H1 (cell line): Measurements from ENCODE around the gene IRF2BP2. TPM values are rescaled to one million over a fixed set of nuclear protein-coding genes. Genes with fewer than 3 reads are reported as not detected.

Experiments
- CTCF ChIA-PET: fragments of 300-600 bp; sonication (Branson Sonifier 250); formaldehyde crosslinking; loops from one replicate; lab custom pipeline; 2021; ENCODE audit not compliant: partially characterized antibody; lab: Charles Lee
- POLR2A ChIA-PET: fragments of 300-600 bp; sonication (Branson Sonifier 250); formaldehyde crosslinking; loops from one replicate; lab custom pipeline; 2021; ENCODE audit warnings: inconsistent platforms; ENCODE audit not compliant: partially characterized antibody; lab: Charles Lee
- DNase-seq, 2 experiments: peaks; one replicate each; pipeline versions ENCODE4 v3.0.0 to v3.0.0-alpha.2; 2010 to 2022; ENCODE audit warnings: low spot score in 2 of 2, low read depth in 1 of 2, mixed read lengths in 1 of 2
- FAIRE-seq: peaks from 2 replicates; lab custom pipeline; 2011; peaks lifted over from hg19 to GRCh38; lab: Jason Lieb, UNC
- H2AFZ ChIP-seq: 2 replicates; pipeline ENCODE4 v1.8.1; 2012; ENCODE audit warnings: low read length, inconsistent platforms
- H2AK5ac ChIP-seq: 2 replicates; pipeline ENCODE4 v1.6.1; 2013; ENCODE audit warnings: low read depth, low read length
- H2BK120ac ChIP-seq: replicated peaks from 2 replicates; pipeline ENCODE3; 2013; ENCODE audit warnings: low read depth, low read length, inconsistent platforms
- H2BK12ac ChIP-seq: 2 replicates; pipeline ENCODE4 v1.6.1; 2013; ENCODE audit warnings: low read depth, low read length
- H2BK15ac ChIP-seq: 2 replicates; pipeline ENCODE4 v1.6.1; 2013; ENCODE audit warnings: low read length
- H2BK20ac ChIP-seq: 2 replicates; pipeline ENCODE4 v1.6.1; 2013; ENCODE audit warnings: low read length
- H2BK5ac ChIP-seq: 2 replicates; pipeline ENCODE4 v1.6.1; 2013; ENCODE audit warnings: low read depth, low read length
- H3K14ac ChIP-seq: 2 replicates; pipeline ENCODE4 v1.6.1; 2013; ENCODE audit warnings: inconsistent platforms; ENCODE audit not compliant: insufficient read length
- H3K18ac ChIP-seq: 2 replicates; pipeline ENCODE4 v1.6.1; 2013; ENCODE audit warnings: low read length; ENCODE audit errors: extremely low read depth
- H3K23ac ChIP-seq: 2 replicates; pipeline ENCODE4 v1.6.1; 2013; ENCODE audit warnings: inconsistent platforms; ENCODE audit not compliant: insufficient read length
- H3K23me2 ChIP-seq: 2 replicates; pipeline ENCODE4 v1.6.1; 2013; ENCODE audit warnings: low read depth, low read length
- H3K27ac ChIP-seq: 2 replicates; pipeline ENCODE4 v1.6.1; 2011; ENCODE audit warnings: low read depth, low read length, inconsistent platforms
- H3K27me3 ChIP-seq, 4 experiments: replicated peaks in 1 of 4; 1 replicate in 1 of 4; 2 replicates in 3 of 4; pipeline versions ENCODE4 v1.6.1 to v1.8.1; 2011 to 2013; ENCODE audit warnings: low read length in 3 of 4, mild to moderate bottlenecking in 3 of 4, inconsistent platforms in 2 of 4, mixed read lengths in 2 of 4, moderate library complexity in 1 of 4; ENCODE audit not compliant: control insufficient read depth in 3 of 4, insufficient read depth in 3 of 4; ENCODE audit errors: extremely low read depth in 1 of 4
- H3K36me3 ChIP-seq, 4 experiments: 2 replicates each; pipeline versions ENCODE4 v1.6.1 to v1.8.1; 2011 to 2013; ENCODE audit warnings: mild to moderate bottlenecking in 4 of 4, low read length in 3 of 4, moderate library complexity in 2 of 4, control low read depth in 1 of 4, inconsistent platforms in 1 of 4; ENCODE audit not compliant: insufficient read depth in 4 of 4, control insufficient read depth in 2 of 4
- H3K4ac ChIP-seq: replicated peaks from 2 replicates; pipeline ENCODE3; 2013; ENCODE audit warnings: low read length, low read depth, mixed read lengths, inconsistent platforms; ENCODE audit not compliant: insufficient read length
- H3K4me1 ChIP-seq, 4 experiments: replicated peaks in 1 of 4; 1 replicate in 1 of 4; 2 replicates in 3 of 4; pipeline versions ENCODE4 v1.6.1 to v1.8.1; 2011 to 2013; ENCODE audit warnings: low read length in 3 of 4, inconsistent platforms in 2 of 4, mixed read lengths in 1 of 4; ENCODE audit not compliant: insufficient read depth in 4 of 4, control insufficient read depth in 3 of 4
- H3K4me2 ChIP-seq, 2 experiments: 2 replicates each; pipeline versions ENCODE4 v1.6.1 to v1.8.1; 2011 to 2013; ENCODE audit warnings: low read depth in 2 of 2, low read length in 2 of 2, control low read depth in 1 of 2, inconsistent platforms in 1 of 2, mild to moderate bottlenecking in 1 of 2; ENCODE audit not compliant: insufficient read depth in 1 of 2
- H3K4me3 ChIP-seq, 4 experiments: fragments of 200-600, 300-600 bp in 1 of 4; sonication (generic), shearing (Covaris generic), sonication (Bioruptor Twin) in 1 of 4; 2 replicates each; pipeline versions ENCODE4 v1.5.1 to v1.8.1; 2011 to 2016; ENCODE audit warnings: low read length in 4 of 4, low read depth in 3 of 4, control low read depth in 2 of 4, inconsistent platforms in 2 of 4, mild to moderate bottlenecking in 2 of 4, mixed read lengths in 1 of 4, moderate library complexity in 1 of 4; ENCODE audit not compliant: insufficient read depth in 2 of 4; ENCODE audit errors: extremely low read depth in 1 of 4
- H3K56ac ChIP-seq: replicated peaks from 2 replicates; pipeline ENCODE3; 2013; ENCODE audit warnings: low read depth, mild to moderate bottlenecking, mixed read lengths, low read length, inconsistent platforms; ENCODE audit not compliant: insufficient read length
- H3K79me1 ChIP-seq: 2 replicates; pipeline ENCODE4 v1.6.1; 2013; ENCODE audit warnings: low read depth, low read length, control low read depth
- H3K79me2 ChIP-seq, 2 experiments: 2 replicates each; pipeline versions ENCODE4 v1.6.1 to v1.8.1; 2012 to 2013; ENCODE audit warnings: low read length in 2 of 2, mild to moderate bottlenecking in 2 of 2, inconsistent platforms in 1 of 2; ENCODE audit not compliant: insufficient read depth in 2 of 2, control insufficient read depth in 1 of 2
- H3K9ac ChIP-seq, 4 experiments: replicated peaks in 1 of 4; 1 replicate in 1 of 4; 2 replicates in 3 of 4; pipeline versions ENCODE4 v1.6.1 to v1.8.1; 2011 to 2013; ENCODE audit warnings: low read depth in 3 of 4, low read length in 3 of 4, control low read depth in 2 of 4, mild to moderate bottlenecking in 2 of 4, moderate library complexity in 2 of 4, inconsistent platforms in 1 of 4; ENCODE audit errors: extremely low read depth in 1 of 4
- H3K9me3 ChIP-seq, 2 experiments: 2 replicates each; pipeline versions ENCODE4 v1.6.1 to v1.8.1; 2012 to 2013; ENCODE audit warnings: mild to moderate bottlenecking in 2 of 2, moderate library complexity in 2 of 2, control low read depth in 1 of 2, inconsistent platforms in 1 of 2, low read depth in 1 of 2, low read length in 1 of 2, mixed read lengths in 1 of 2; ENCODE audit not compliant: insufficient read depth in 2 of 2
- H4K20me1 ChIP-seq, 2 experiments: replicated peaks in 1 of 2; 2 replicates each; pipeline versions ENCODE3 to v1.8.1; 2011 to 2013; ENCODE audit warnings: inconsistent platforms in 2 of 2, low read length in 2 of 2, mild to moderate bottlenecking in 1 of 2; ENCODE audit not compliant: insufficient read depth in 2 of 2, control insufficient read depth in 1 of 2
- H4K5ac ChIP-seq: 2 replicates; pipeline ENCODE4 v1.6.1; 2013; ENCODE audit warnings: low read length, low read depth, mixed read lengths, inconsistent platforms; ENCODE audit not compliant: insufficient read length
- H4K8ac ChIP-seq: 2 replicates; pipeline ENCODE4 v1.8.0; 2013; ENCODE audit warnings: mild to moderate bottlenecking, moderate library complexity, low read length, inconsistent platforms; ENCODE audit not compliant: insufficient read depth; ENCODE audit errors: extremely low read depth
- H4K91ac ChIP-seq: replicated peaks from 2 replicates; pipeline ENCODE3; 2013; ENCODE audit warnings: low read length, mixed read lengths, inconsistent platforms; ENCODE audit not compliant: insufficient read length
- CBX8 ChIP-seq: fragments of 300-800, 300-1000 bp; sonication (generic); IDR thresholded peaks from 2 replicates; pipeline ENCODE4 v1.7.1; 2016; ENCODE audit warnings: low read depth, low read length, borderline replicate concordance
- CTBP2 ChIP-seq: IDR thresholded peaks from 2 replicates; pipeline ENCODE4 v1.7.0; 2011; ENCODE audit warnings: borderline replicate concordance, mild to moderate bottlenecking, moderate library complexity, mixed read lengths, low read length; ENCODE audit not compliant: insufficient read depth, insufficient read length
- HDAC2 ChIP-seq, 2 experiments: fragments of 300-600 bp in 1 of 2; sonication (generic) in 1 of 2; IDR thresholded peaks; 2 replicates each; pipeline ENCODE4 v1.6.1; 2011 to 2012; ENCODE audit warnings: low read depth in 2 of 2, low read length in 2 of 2, mild to moderate bottlenecking in 2 of 2, moderate library complexity in 2 of 2, borderline replicate concordance in 1 of 2, inconsistent platforms in 1 of 2
- HDAC6 ChIP-seq: IDR thresholded peaks from one replicate; pipeline ENCODE4 v1.7.1; 2012; ENCODE audit warnings: low read depth, mild to moderate bottlenecking, inconsistent platforms, low read length, moderate library complexity
- KDM1A ChIP-seq: fragments of 200-600, 300-600 bp; sonication (generic); IDR thresholded peaks from 2 replicates; pipeline ENCODE4 v1.7.1; 2016; ENCODE audit warnings: mild to moderate bottlenecking, low read length, borderline replicate concordance
- POLR2A ChIP-seq, 2 experiments: IDR thresholded peaks; 1 replicate in 1 of 2; 2 replicates in 1 of 2; pipeline ENCODE4 v1.6.1; 2011; ENCODE audit warnings: low read depth in 2 of 2, low read length in 2 of 2, mild to moderate bottlenecking in 2 of 2; ENCODE audit errors: control extremely low read depth in 1 of 2
- RFX5 ChIP-seq: IDR thresholded peaks from 2 replicates; pipeline ENCODE4 v1.6.1; 2011; ENCODE audit warnings: low read depth, low read length, improper control_type of control experiment, borderline replicate concordance
- RNF2 ChIP-seq: fragments of 200-900, 300-1000 bp; sonication (generic); IDR thresholded peaks from 2 replicates; pipeline ENCODE4 v1.7.1; 2016; ENCODE audit warnings: borderline replicate concordance, low read depth, mild to moderate bottlenecking, antibody characterized with exemption, low read length; ENCODE audit not compliant: poor library complexity, severe bottlenecking; ENCODE audit errors: missing control alignments
- RXRA ChIP-seq: IDR thresholded peaks from 2 replicates; pipeline ENCODE4 v1.6.1; 2011; ENCODE audit warnings: low read depth, mild to moderate bottlenecking, low read length, moderate library complexity; ENCODE audit not compliant: insufficient read depth
- SIRT6 ChIP-seq: IDR thresholded peaks from one replicate; pipeline ENCODE4 v1.7.1; 2012; ENCODE audit warnings: low read length, inconsistent platforms
- SP4 ChIP-seq: IDR thresholded peaks from 2 replicates; pipeline ENCODE4 v1.6.1; 2012; ENCODE audit warnings: low read length, inconsistent platforms
- TCF12 ChIP-seq: IDR thresholded peaks from 2 replicates; pipeline ENCODE4 v1.6.1; 2011; ENCODE audit warnings: low read depth, mild to moderate bottlenecking, low read length
- ZNF274 ChIP-seq: IDR thresholded peaks from 2 replicates; pipeline ENCODE4 v1.7.0; 2012; ENCODE audit warnings: low read length, borderline replicate concordance; ENCODE audit errors: extremely low read depth
- WGBS, 2 experiments: shearing (Covaris generic) in 1 of 2; methylation state at CpG; one replicate each; pipeline versions ENCODE4 v1.1.6 to v1.1.7; 2013 to 2015; ENCODE audit warnings: low lambda C conversion rate in 2 of 2, mixed read lengths in 2 of 2, inconsistent platforms in 1 of 2, low coverage in 1 of 2, missing lambda C conversion rate in 1 of 2; ENCODE audit not compliant: insufficient replicate concordance in 2 of 2, insufficient coverage in 1 of 2, insufficient read length in 1 of 2; ENCODE audit errors: extremely low coverage in 1 of 2, missing lambda C conversion rate in 1 of 2; 5-methylcytosine and 5-hydroxymethylcytosine counted together
- polyA plus RNA-seq, 7 experiments: library from polyadenylated mRNA; depleted of rRNA in 3 of 7; stranded (reverse) in 5 of 7; unstranded in 2 of 7; fragments of >200 nt in 5 of 7; fragments of 200-250 nt in 2 of 7; gene quantifications; 1 replicate in 5 of 7; 2 replicates in 1 of 7; 4 replicates in 1 of 7; pipeline versions ENCODE4 v1.2.1 to v1.2.3, GENCODE V29; 2011 to 2013; ENCODE audit warnings: missing spikeins in 2 of 7, mixed read lengths in 2 of 7
- total RNA-seq: library from RNA; stranded (reverse); fragmentation: NEBNext Ultra II Directional; extraction: Animal tissue kit (Norgen Biotek cat#: 25700); gene quantifications from 2 replicates; pipeline ENCODE4 v1.2.1, GENCODE V29; 2021
- TF ChIP-seq, protein P1 (sequence below): IDR thresholded peaks from 2 replicates; pipeline ENCODE4 v1.6.1; 2012; ENCODE audit warnings: inconsistent platforms

The IRF2BP2 gene
- total and polyA plus RNA-seq, 2 of the 8 experiments (the other 6 are each of a cell fraction or from before 2014, with no cell fraction given): 24.9 to 67.5 TPM

- Histone ChIP-seq H3K23me2 (no peaks in the 10 kb centered on the region; the same call in 1 of the 2 replicates), H4K20me1 (no peaks in the 10 kb centered on the region), H3K56ac (no peak overlapping the region), H3K4me1 (peaks cover 3 to 8% (median 5%) of the 10 kb centered on the region in 4 experiments; a peak in 6 of 7 replicates), H3K4me2 (no peak overlapping the region), H4K5ac (no peak overlapping the region), H3K36me3 (no peaks in the 10 kb centered on the region), H2BK20ac (no peak overlapping the region), H2AK5ac (no peak overlapping the region), H3K9ac (no peak overlapping the region), H3K79me2 (no peaks in the 10 kb centered on the region), H3K4me3 (no peak overlapping the region), H3K79me1 (no peaks in the 10 kb centered on the region), H4K91ac (no peak overlapping the region), H2AFZ (no peak overlapping the region), H2BK120ac (no peak overlapping the region), H2BK15ac (no peak overlapping the region), H3K14ac (no peak overlapping the region), H4K8ac (no peak overlapping the region), H3K27me3 (no peaks in the 10 kb centered on the region), H3K27ac (no peak overlapping the region), H3K4ac (no peak overlapping the region), H2BK12ac (no peak overlapping the region), H2BK5ac (no peak overlapping the region), H3K18ac (no peak overlapping the region), H3K23ac (no peak overlapping the region), H3K9me3 (peaks cover 0 to 3% of the 10 kb centered on the region in 2 experiments; a peak in 1 of 4 replicates)
- WGBS, 2 experiments: 78% methylated on average over 2 of the region's 2 CpGs; no CpG with 5 or more reads in 1 of the 2 experiments
- DNase-seq (no peak), FAIRE-seq (no peak)
- ChIA-PET CTCF (interaction anchor here (1.3 to 2.2 kb wide), 3 partner anchors 11 to 43 kb away, joined by 3 to 7 read pairs (median 4); no protein-coding TSS in a partner anchor), POLR2A (interaction anchor here (1.3 to 3.0 kb wide), 2 partner anchors 16 to 97 kb away, joined by 3 to 12 read pairs; no protein-coding TSS in a partner anchor)
- TF ChIP-seq SP4: no peak
- no peak for TF ChIP-seq CTBP2
- no peak for TF ChIP-seq SIRT6
- TF ChIP-seq HDAC2 (IDR thresholded peaks at IDR 0.05; ENCODE audit: borderline replicate concordance in 1 of 2, low read depth in 2 of 2, low read length in 2 of 2): no peak
- TF ChIP-seq, protein P1, sequence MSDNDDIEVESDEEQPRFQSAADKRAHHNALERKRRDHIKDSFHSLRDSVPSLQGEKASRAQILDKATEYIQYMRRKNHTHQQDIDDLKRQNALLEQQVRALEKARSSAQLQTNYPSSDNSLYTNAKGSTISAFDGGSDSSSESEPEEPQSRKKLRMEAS: no peak
- TF ChIP-seq TCF12: no peak
- TF ChIP-seq RNF2: no peak
- no peak for TF ChIP-seq RFX5
- TF ChIP-seq RXRA: no peak
- no peak for TF ChIP-seq KDM1A
- no peak for TF ChIP-seq ZNF274
- no peak for TF ChIP-seq HDAC6
- no peak for TF ChIP-seq POLR2A (IDR thresholded peaks at IDR 0.05; ENCODE audit: control extremely low read depth in 1 of 2, low read depth in 2 of 2, low read length in 2 of 2)
- TF ChIP-seq CBX8: no peak
These were observed 14.1 kb downstream of the IRF2BP2 start for GRCh38 chr1:234595899-234596298.
